ENCODE measurements around the gene ZNF205.
"Not testable (repeated sequence)": the region's sequence is repeated elsewhere in the genome, so short reads cannot be mapped to it uniquely, and the experiment has no call there.

ZNF205 gene

DNA sequence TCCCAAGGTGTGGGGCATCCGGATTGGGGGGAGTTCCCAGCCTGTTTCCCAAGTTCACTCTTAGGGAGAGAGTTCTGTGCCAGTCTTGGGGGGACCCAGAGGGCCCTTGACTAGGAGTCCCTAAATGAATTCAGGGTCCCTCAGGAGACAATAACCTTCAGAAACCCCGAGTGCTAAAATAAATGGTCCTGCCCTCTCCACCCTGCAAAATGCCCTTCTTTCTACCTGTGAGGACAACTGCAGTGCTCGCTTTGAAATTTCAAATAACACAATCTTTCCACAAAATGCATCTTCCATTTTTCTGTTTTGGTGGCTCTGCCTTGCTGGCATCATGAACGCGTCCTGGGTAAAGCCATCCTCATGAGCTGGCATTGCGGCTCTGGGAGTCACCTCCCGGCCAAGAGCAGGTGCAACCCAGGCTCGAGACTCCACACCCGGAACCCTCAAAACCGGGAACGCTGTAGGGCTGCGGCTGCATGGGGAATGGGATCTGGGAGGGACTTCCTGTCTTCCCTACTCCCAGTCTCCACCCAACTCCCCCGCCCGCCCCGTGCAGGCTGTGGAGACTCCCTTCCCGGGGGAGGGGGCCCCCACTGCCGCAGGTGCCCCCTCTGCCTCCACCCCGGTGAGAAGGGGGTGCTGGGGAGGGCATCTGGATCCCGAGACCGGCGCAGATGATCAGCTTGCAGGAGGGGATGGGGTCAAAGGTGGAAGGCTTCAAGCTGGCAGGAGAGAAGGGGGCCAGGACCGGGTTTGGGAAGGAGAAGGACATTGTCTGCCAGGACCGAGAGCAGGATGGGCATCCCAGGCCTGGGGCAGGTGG lies at the start of gene ZNF205:
ZNF205 (plus strand) TSS at position 529 of the 823 bp plus-strand sequence. CDS start 845 bp downstream, outside the sequence.
- DNase-seq (ENCODE audit: low read depth), result no peak
- TF ChIP-seq, protein P1, sequence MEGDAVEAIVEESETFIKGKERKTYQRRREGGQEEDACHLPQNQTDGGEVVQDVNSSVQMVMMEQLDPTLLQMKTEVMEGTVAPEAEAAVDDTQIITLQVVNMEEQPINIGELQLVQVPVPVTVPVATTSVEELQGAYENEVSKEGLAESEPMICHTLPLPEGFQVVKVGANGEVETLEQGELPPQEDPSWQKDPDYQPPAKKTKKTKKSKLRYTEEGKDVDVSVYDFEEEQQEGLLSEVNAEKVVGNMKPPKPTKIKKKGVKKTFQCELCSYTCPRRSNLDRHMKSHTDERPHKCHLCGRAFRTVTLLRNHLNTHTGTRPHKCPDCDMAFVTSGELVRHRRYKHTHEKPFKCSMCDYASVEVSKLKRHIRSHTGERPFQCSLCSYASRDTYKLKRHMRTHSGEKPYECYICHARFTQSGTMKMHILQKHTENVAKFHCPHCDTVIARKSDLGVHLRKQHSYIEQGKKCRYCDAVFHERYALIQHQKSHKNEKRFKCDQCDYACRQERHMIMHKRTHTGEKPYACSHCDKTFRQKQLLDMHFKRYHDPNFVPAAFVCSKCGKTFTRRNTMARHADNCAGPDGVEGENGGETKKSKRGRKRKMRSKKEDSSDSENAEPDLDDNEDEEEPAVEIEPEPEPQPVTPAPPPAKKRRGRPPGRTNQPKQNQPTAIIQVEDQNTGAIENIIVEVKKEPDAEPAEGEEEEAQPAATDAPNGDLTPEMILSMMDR (conservative IDR thresholded peaks at IDR 0.05; ENCODE audit: low read depth, low read length), result no peak
- H3K4me3 ChIP-seq (ENCODE audit: low read length), result peak within 1 kb of the TSS; percentile 71

DNA sequence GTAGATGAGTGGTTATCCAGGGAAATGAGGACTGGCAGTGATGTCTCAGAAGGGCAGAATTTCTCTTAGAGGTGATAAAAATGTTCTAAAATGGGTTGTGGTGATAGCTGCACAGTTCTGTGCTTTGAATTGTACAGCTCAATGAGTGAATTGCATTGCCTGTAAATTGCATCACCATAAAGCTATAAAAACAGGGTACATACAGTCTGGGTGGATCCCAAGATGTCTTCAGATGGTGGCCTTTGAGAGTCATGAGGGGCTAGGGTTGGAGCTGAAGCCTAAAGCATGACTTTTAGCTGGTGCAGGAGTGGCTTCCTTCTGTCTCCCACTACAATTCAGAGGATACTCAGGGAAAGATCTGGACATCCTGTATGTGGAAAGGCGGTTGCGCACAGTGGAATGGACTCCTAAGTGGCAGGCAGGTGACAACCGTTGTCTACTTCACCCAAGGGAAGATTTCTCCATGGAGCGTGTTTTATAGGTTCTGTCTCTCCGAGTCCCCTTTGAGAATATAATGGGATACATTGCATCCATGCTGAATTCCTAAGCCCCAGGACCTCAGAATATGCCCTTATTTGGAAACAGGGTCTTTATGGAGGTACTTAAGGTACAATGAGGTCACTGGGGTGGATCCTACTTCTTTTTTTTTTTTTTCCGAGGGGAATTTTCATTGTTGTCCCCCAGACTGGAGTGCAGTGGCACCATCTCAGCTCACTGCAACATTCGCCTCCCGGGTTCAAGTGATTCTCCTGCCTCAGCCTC lies 48.6 kb upstream of the ZNF205 start:
- no peak overlapping the region for H3K4me3 ChIP-seq (ENCODE audit: low read length)
- no peak for DNase-seq (ENCODE audit: low read depth)
- TF ChIP-seq, protein P1 (conservative IDR thresholded peaks at IDR 0.05; ENCODE audit: low read depth, low read length), result no peak

DNA sequence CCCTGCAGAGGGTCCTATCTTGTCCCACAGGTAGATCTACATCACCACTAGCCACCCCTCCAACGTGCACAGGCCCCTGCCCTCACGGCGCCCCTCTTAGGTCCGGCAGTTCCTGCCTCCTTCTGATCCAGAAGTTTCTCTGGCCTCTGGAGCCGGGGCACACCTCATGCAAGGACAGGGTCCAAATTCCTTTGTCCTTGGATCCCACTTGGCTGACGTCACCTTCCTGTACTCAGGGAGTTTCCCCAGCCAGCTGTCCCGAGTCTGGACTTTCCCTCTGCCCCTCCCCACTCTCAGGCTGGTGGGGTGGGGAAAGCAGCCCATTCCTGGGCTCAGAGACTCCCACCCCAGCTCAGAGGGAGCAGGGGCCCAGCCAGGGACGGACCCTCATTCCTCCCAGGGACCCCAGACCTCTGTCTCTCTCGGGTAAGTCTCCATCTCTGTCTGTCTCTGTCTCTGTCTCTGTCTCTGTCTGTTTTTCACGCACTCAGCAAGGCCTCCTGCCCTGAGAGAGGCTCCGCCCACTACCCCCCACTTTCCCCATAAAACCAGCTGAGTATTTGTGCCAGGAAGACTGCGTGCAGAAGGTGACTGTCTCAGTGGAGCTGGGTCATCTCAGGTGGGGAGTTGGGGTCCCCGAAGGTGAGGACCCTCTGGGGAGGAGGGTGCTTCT lies 47.2 kb upstream of the ZNF205 start, which contains the start of gene IL32:
IL32 (plus strand) TSS at position 572 of the 673 bp plus-strand sequence. CDS start 172 bp downstream, outside the sequence.
- no peak for DNase-seq (ENCODE audit: low read depth)
- TF ChIP-seq, protein P1 (conservative IDR thresholded peaks at IDR 0.05; ENCODE audit: low read depth, low read length), result no peak
- H3K4me3 ChIP-seq (ENCODE audit: low read length), result no peak within 1 kb of the TSS

DNA sequence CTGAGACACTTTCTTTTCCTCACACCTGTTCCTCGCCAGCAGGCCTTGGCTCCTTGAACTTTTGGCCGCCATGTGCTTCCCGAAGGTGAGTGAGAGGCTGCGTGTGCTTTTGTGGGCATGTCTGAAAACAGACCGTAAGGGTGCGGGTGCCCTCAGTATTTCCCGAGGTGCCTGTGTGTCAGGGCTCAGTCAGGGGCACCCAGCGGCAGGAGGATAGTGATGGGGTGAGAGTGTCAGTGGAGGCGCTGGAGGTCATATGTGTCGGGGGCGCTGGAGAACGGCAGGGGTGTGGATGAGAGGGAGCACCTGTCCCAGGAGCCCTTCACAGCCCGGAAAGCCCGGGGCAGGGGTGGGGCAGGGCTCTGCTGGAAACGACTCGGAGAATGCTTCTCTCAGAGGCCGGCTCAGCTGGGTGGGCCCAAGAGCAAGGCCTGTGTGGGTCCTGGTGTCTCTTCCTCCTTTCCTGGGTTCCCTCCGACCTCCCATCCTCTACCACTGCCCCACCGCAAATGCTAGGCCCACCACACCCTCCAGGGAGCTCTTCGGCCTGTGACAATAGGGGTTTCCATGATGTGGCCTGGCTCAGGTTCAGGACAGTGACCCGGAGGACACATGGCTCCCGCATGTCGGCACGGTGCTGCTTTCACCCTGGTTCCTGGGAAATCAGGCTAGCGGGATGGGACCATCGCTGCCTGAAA lies 46.5 kb upstream of the ZNF205 start:
- H3K4me3 ChIP-seq (ENCODE audit: low read length), result no peak overlapping the region

DNA sequence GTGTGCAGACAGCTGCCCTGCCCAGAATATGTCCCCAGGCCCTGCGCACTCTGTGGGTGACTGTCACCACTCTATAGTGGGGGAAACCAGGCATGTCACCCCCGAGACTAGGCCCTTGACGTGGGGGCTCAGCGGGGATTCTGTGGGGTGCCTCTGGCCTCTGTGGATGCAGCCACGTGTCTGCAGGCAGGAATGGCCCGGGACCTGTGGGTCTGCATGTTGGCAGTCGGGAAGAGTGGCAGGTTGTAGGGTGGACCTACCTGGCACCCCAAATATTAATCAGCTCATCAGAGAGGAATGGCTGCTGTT lies 46.0 kb upstream of the ZNF205 start:
- no peak overlapping the region for H3K4me3 ChIP-seq (ENCODE audit: low read length)
- TF ChIP-seq, protein P1 (conservative IDR thresholded peaks at IDR 0.05; ENCODE audit: low read depth, low read length), result no peak
- DNase-seq (ENCODE audit: low read depth), result no peak

More for the DNA sequence above, 46.5 kb upstream of the ZNF205 start:
- TF ChIP-seq, protein P1 (conservative IDR thresholded peaks at IDR 0.05; ENCODE audit: low read depth, low read length), result no peak
- no peak for DNase-seq (ENCODE audit: low read depth)

DNA sequence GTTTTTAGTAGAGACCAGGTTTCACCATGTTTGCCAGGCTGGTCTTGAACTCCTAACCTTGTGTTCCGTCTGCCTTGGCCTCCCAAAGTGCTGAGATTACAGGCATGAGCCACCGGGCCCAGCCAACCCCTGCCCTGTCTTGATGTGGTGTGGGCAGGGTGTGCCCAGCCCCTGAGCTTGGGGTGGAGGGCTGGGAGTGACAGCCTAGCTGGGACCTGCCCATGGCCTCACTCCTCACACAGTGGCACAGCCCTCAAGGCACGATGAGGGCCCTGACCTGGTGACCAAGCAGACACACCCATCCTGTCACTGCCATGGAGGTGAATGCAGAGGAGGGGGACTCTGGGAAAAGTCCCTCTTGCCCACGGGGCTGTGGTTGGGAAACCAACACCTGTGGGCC lies 43.9 kb upstream of the ZNF205 start:
- TF ChIP-seq, protein P1 (conservative IDR thresholded peaks at IDR 0.05; ENCODE audit: low read depth, low read length), result no peak
- no peak overlapping the region for H3K4me3 ChIP-seq (ENCODE audit: low read length)
- no peak for DNase-seq (ENCODE audit: low read depth)

DNA sequence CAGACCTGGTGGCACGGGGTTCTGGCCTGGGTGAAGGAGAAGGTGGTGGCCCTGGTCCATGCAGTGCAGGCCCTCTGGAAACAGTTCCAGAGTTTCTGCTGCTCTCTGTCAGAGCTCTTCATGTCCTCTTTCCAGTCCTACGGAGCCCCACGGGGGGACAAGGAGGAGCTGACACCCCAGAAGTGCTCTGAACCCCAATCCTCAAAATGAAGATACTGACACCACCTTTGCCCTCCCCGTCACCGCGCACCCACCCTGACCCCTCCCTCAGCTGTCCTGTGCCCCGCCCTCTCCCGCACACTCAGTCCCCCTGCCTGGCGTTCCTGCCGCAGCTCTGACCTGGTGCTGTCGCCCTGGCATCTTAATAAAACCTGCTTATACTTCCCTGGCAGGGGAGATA lies 43.2 kb upstream of the ZNF205 start:
- not testable (repeated sequence) for H3K4me3 ChIP-seq (ENCODE audit: low read length); DNase-seq (ENCODE audit: low read depth)

All from retinal pigment epithelial cell (primary cell).